H1 (cell line): ENCODE data around the gene ADCY2. TPM values are rescaled to one million over a fixed set of nuclear protein-coding genes. Genes with fewer than 3 reads are reported as not detected.
A peak's percentile ranks its signal among the peaks of the same experiment; 100 is the strongest.

Experiments used
- CTCF ChIA-PET: fragments of 300-600 bp; sonication (Branson Sonifier 250); formaldehyde crosslinking; loops from one replicate; lab custom pipeline; 2021; ENCODE audit not compliant: partially characterized antibody; lab: Charles Lee
- POLR2A ChIA-PET: fragments of 300-600 bp; sonication (Branson Sonifier 250); formaldehyde crosslinking; loops from one replicate; lab custom pipeline; 2021; ENCODE audit warnings: inconsistent platforms; ENCODE audit not compliant: partially characterized antibody; lab: Charles Lee
- DNase-seq, 2 experiments: peaks; one replicate each; pipeline versions ENCODE4 v3.0.0 to v3.0.0-alpha.2; 2010 to 2022; ENCODE audit warnings: low spot score in 2 of 2, low read depth in 1 of 2, mixed read lengths in 1 of 2
- FAIRE-seq: peaks from 2 replicates; lab custom pipeline; 2011; peaks lifted over from hg19 to GRCh38; lab: Jason Lieb, UNC
- H2AFZ ChIP-seq: 2 replicates; pipeline ENCODE4 v1.8.1; 2012; ENCODE audit warnings: low read length, inconsistent platforms
- H2AK5ac ChIP-seq: 2 replicates; pipeline ENCODE4 v1.6.1; 2013; ENCODE audit warnings: low read depth, low read length
- H2BK120ac ChIP-seq: replicated peaks from 2 replicates; pipeline ENCODE3; 2013; ENCODE audit warnings: low read depth, low read length, inconsistent platforms
- H2BK12ac ChIP-seq: 2 replicates; pipeline ENCODE4 v1.6.1; 2013; ENCODE audit warnings: low read depth, low read length
- H2BK15ac ChIP-seq: 2 replicates; pipeline ENCODE4 v1.6.1; 2013; ENCODE audit warnings: low read length
- H2BK20ac ChIP-seq: 2 replicates; pipeline ENCODE4 v1.6.1; 2013; ENCODE audit warnings: low read length
- H2BK5ac ChIP-seq: 2 replicates; pipeline ENCODE4 v1.6.1; 2013; ENCODE audit warnings: low read depth, low read length
- H3K14ac ChIP-seq: 2 replicates; pipeline ENCODE4 v1.6.1; 2013; ENCODE audit warnings: inconsistent platforms; ENCODE audit not compliant: insufficient read length
- H3K18ac ChIP-seq: 2 replicates; pipeline ENCODE4 v1.6.1; 2013; ENCODE audit warnings: low read length; ENCODE audit errors: extremely low read depth
- H3K23ac ChIP-seq: 2 replicates; pipeline ENCODE4 v1.6.1; 2013; ENCODE audit warnings: inconsistent platforms; ENCODE audit not compliant: insufficient read length
- H3K23me2 ChIP-seq: 2 replicates; pipeline ENCODE4 v1.6.1; 2013; ENCODE audit warnings: low read depth, low read length
- H3K27ac ChIP-seq: 2 replicates; pipeline ENCODE4 v1.6.1; 2011; ENCODE audit warnings: low read depth, low read length, inconsistent platforms
- H3K27me3 ChIP-seq, 4 experiments: replicated peaks in 1 of 4; 1 replicate in 1 of 4; 2 replicates in 3 of 4; pipeline versions ENCODE4 v1.6.1 to v1.8.1; 2011 to 2013; ENCODE audit warnings: low read length in 3 of 4, mild to moderate bottlenecking in 3 of 4, inconsistent platforms in 2 of 4, mixed read lengths in 2 of 4, moderate library complexity in 1 of 4; ENCODE audit not compliant: control insufficient read depth in 3 of 4, insufficient read depth in 3 of 4; ENCODE audit errors: extremely low read depth in 1 of 4
- H3K36me3 ChIP-seq, 4 experiments: 2 replicates each; pipeline versions ENCODE4 v1.6.1 to v1.8.1; 2011 to 2013; ENCODE audit warnings: mild to moderate bottlenecking in 4 of 4, low read length in 3 of 4, moderate library complexity in 2 of 4, control low read depth in 1 of 4, inconsistent platforms in 1 of 4; ENCODE audit not compliant: insufficient read depth in 4 of 4, control insufficient read depth in 2 of 4
- H3K4ac ChIP-seq: replicated peaks from 2 replicates; pipeline ENCODE3; 2013; ENCODE audit warnings: low read length, low read depth, mixed read lengths, inconsistent platforms; ENCODE audit not compliant: insufficient read length
- H3K4me1 ChIP-seq, 4 experiments: replicated peaks in 1 of 4; 1 replicate in 1 of 4; 2 replicates in 3 of 4; pipeline versions ENCODE4 v1.6.1 to v1.8.1; 2011 to 2013; ENCODE audit warnings: low read length in 3 of 4, inconsistent platforms in 2 of 4, mixed read lengths in 1 of 4; ENCODE audit not compliant: insufficient read depth in 4 of 4, control insufficient read depth in 3 of 4
- H3K4me2 ChIP-seq, 2 experiments: 2 replicates each; pipeline versions ENCODE4 v1.6.1 to v1.8.1; 2011 to 2013; ENCODE audit warnings: low read depth in 2 of 2, low read length in 2 of 2, control low read depth in 1 of 2, inconsistent platforms in 1 of 2, mild to moderate bottlenecking in 1 of 2; ENCODE audit not compliant: insufficient read depth in 1 of 2
- H3K4me3 ChIP-seq, 4 experiments: fragments of 200-600, 300-600 bp in 1 of 4; sonication (generic), shearing (Covaris generic), sonication (Bioruptor Twin) in 1 of 4; 2 replicates each; pipeline versions ENCODE4 v1.5.1 to v1.8.1; 2011 to 2016; ENCODE audit warnings: low read length in 4 of 4, low read depth in 3 of 4, control low read depth in 2 of 4, inconsistent platforms in 2 of 4, mild to moderate bottlenecking in 2 of 4, mixed read lengths in 1 of 4, moderate library complexity in 1 of 4; ENCODE audit not compliant: insufficient read depth in 2 of 4; ENCODE audit errors: extremely low read depth in 1 of 4
- H3K56ac ChIP-seq: replicated peaks from 2 replicates; pipeline ENCODE3; 2013; ENCODE audit warnings: low read depth, mild to moderate bottlenecking, mixed read lengths, low read length, inconsistent platforms; ENCODE audit not compliant: insufficient read length
- H3K79me1 ChIP-seq: 2 replicates; pipeline ENCODE4 v1.6.1; 2013; ENCODE audit warnings: low read depth, low read length, control low read depth
- H3K79me2 ChIP-seq, 2 experiments: 2 replicates each; pipeline versions ENCODE4 v1.6.1 to v1.8.1; 2012 to 2013; ENCODE audit warnings: low read length in 2 of 2, mild to moderate bottlenecking in 2 of 2, inconsistent platforms in 1 of 2; ENCODE audit not compliant: insufficient read depth in 2 of 2, control insufficient read depth in 1 of 2
- H3K9ac ChIP-seq, 4 experiments: replicated peaks in 1 of 4; 1 replicate in 1 of 4; 2 replicates in 3 of 4; pipeline versions ENCODE4 v1.6.1 to v1.8.1; 2011 to 2013; ENCODE audit warnings: low read depth in 3 of 4, low read length in 3 of 4, control low read depth in 2 of 4, mild to moderate bottlenecking in 2 of 4, moderate library complexity in 2 of 4, inconsistent platforms in 1 of 4; ENCODE audit errors: extremely low read depth in 1 of 4
- H3K9me3 ChIP-seq, 2 experiments: 2 replicates each; pipeline versions ENCODE4 v1.6.1 to v1.8.1; 2012 to 2013; ENCODE audit warnings: mild to moderate bottlenecking in 2 of 2, moderate library complexity in 2 of 2, control low read depth in 1 of 2, inconsistent platforms in 1 of 2, low read depth in 1 of 2, low read length in 1 of 2, mixed read lengths in 1 of 2; ENCODE audit not compliant: insufficient read depth in 2 of 2
- H4K20me1 ChIP-seq, 2 experiments: replicated peaks in 1 of 2; 2 replicates each; pipeline versions ENCODE3 to v1.8.1; 2011 to 2013; ENCODE audit warnings: inconsistent platforms in 2 of 2, low read length in 2 of 2, mild to moderate bottlenecking in 1 of 2; ENCODE audit not compliant: insufficient read depth in 2 of 2, control insufficient read depth in 1 of 2
- H4K5ac ChIP-seq: 2 replicates; pipeline ENCODE4 v1.6.1; 2013; ENCODE audit warnings: low read length, low read depth, mixed read lengths, inconsistent platforms; ENCODE audit not compliant: insufficient read length
- H4K8ac ChIP-seq: 2 replicates; pipeline ENCODE4 v1.8.0; 2013; ENCODE audit warnings: mild to moderate bottlenecking, moderate library complexity, low read length, inconsistent platforms; ENCODE audit not compliant: insufficient read depth; ENCODE audit errors: extremely low read depth
- H4K91ac ChIP-seq: replicated peaks from 2 replicates; pipeline ENCODE3; 2013; ENCODE audit warnings: low read length, mixed read lengths, inconsistent platforms; ENCODE audit not compliant: insufficient read length
- EP300 ChIP-seq, 2 experiments: IDR thresholded peaks; 1 replicate in 1 of 2; 2 replicates in 1 of 2; pipeline ENCODE4 v1.6.1; 2011 to 2012; ENCODE audit warnings: low read depth in 2 of 2, low read length in 2 of 2, mild to moderate bottlenecking in 2 of 2, borderline replicate concordance in 1 of 2, inconsistent platforms in 1 of 2, moderate library complexity in 1 of 2
- KDM1A ChIP-seq: fragments of 200-600, 300-600 bp; sonication (generic); IDR thresholded peaks from 2 replicates; pipeline ENCODE4 v1.7.1; 2016; ENCODE audit warnings: mild to moderate bottlenecking, low read length, borderline replicate concordance
- KDM4A ChIP-seq: IDR thresholded peaks from one replicate; pipeline ENCODE4 v1.7.1; 2012; ENCODE audit warnings: low read depth, mild to moderate bottlenecking, moderate library complexity, low read length, inconsistent platforms; ENCODE audit not compliant: severe bottlenecking
- RBBP5 ChIP-seq: IDR thresholded peaks from 2 replicates; pipeline ENCODE4 v1.7.1; 2012; ENCODE audit warnings: low read depth, mild to moderate bottlenecking, inconsistent platforms, low read length, moderate library complexity, borderline replicate concordance
- ZNF274 ChIP-seq: IDR thresholded peaks from 2 replicates; pipeline ENCODE4 v1.7.0; 2012; ENCODE audit warnings: low read length, borderline replicate concordance; ENCODE audit errors: extremely low read depth
- WGBS, 2 experiments: shearing (Covaris generic) in 1 of 2; methylation state at CpG; one replicate each; pipeline versions ENCODE4 v1.1.6 to v1.1.7; 2013 to 2015; ENCODE audit warnings: low lambda C conversion rate in 2 of 2, mixed read lengths in 2 of 2, inconsistent platforms in 1 of 2, low coverage in 1 of 2, missing lambda C conversion rate in 1 of 2; ENCODE audit not compliant: insufficient replicate concordance in 2 of 2, insufficient coverage in 1 of 2, insufficient read length in 1 of 2; ENCODE audit errors: extremely low coverage in 1 of 2, missing lambda C conversion rate in 1 of 2; 5-methylcytosine and 5-hydroxymethylcytosine counted together
- polyA plus RNA-seq, 7 experiments: library from polyadenylated mRNA; depleted of rRNA in 3 of 7; stranded (reverse) in 5 of 7; unstranded in 2 of 7; fragments of >200 nt in 5 of 7; fragments of 200-250 nt in 2 of 7; gene quantifications; 1 replicate in 5 of 7; 2 replicates in 1 of 7; 4 replicates in 1 of 7; pipeline versions ENCODE4 v1.2.1 to v1.2.3, GENCODE V29; 2011 to 2013; ENCODE audit warnings: missing spikeins in 2 of 7, mixed read lengths in 2 of 7
- total RNA-seq: library from RNA; stranded (reverse); fragmentation: NEBNext Ultra II Directional; extraction: Animal tissue kit (Norgen Biotek cat#: 25700); gene quantifications from 2 replicates; pipeline ENCODE4 v1.2.1, GENCODE V29; 2021
- TF ChIP-seq, protein P1 (sequence below): IDR thresholded peaks from 2 replicates; pipeline ENCODE4 v1.6.1; 2012; ENCODE audit warnings: inconsistent platforms

ADCY2 gene
- total and polyA plus RNA-seq, 2 of the 8 experiments (the other 6 are each of a cell fraction or from before 2014, with no cell fraction given): 35.8 to 122 TPM

- 52% methylated on average over 16 of the region's 16 CpGs; no CpG with 5 or more reads in 1 of the 2 experiments for WGBS, 2 experiments
- Histone ChIP-seq H3K27me3 (peaks cover 0 to 16% (median 9%) of the 10 kb centered on the region in 4 experiments; a peak in 4 of 7 replicates), H4K8ac (no peak overlapping the region), H2BK12ac (0 out of 2 replicates have a peak overlapping the region, but pooled peaks have one; percentile 3), H3K9ac (peak overlapping the region in 1 of 4 experiments; percentile 37; a peak in 1 of 7 replicates), H3K4me1 (peaks cover 0 to 8% (median 3%) of the 10 kb centered on the region in 4 experiments; a peak in 4 of 7 replicates), H3K23me2 (peaks cover 9% of the 10 kb centered on the region), H3K4ac (no peak overlapping the region), H2BK20ac (no peak overlapping the region), H4K91ac (no peak overlapping the region), H2AK5ac (no peak overlapping the region), H4K5ac (no peak overlapping the region), H3K36me3 (no peaks in the 10 kb centered on the region), H2BK120ac (no peak overlapping the region), H3K79me2 (no peaks in the 10 kb centered on the region), H3K9me3 (no peaks in the 10 kb centered on the region), H2BK15ac (no peak overlapping the region), H4K20me1 (no peaks in the 10 kb centered on the region), H3K14ac (no peak overlapping the region), H3K23ac (no peak overlapping the region), H3K27ac (no peak overlapping the region), H2BK5ac (no peak overlapping the region), H3K56ac (no peak overlapping the region), H2AFZ (peak overlapping the region; percentile 90; the same call in 1 of the 2 replicates), H3K18ac (no peak overlapping the region), H3K79me1 (no peaks in the 10 kb centered on the region), H3K4me3 (peak overlapping the region; percentile 59 to 89 (median 61)), H3K4me2 (peak overlapping the region; percentile 76 to 87)
- ChIA-PET CTCF (interaction anchor here (0.6 to 3.4 kb wide), 11 partner anchors 10 to 773 kb away, joined by 3 to 23 read pairs (median 5); partner anchors contain the start of genes FASTKD3 and MTRR), POLR2A (interaction anchor here (1.2 to 1.5 kb wide), 2 partner anchors 18 to 455 kb away, joined by 3 to 4 read pairs; partner anchors contain the start of genes ADCY2, FASTKD3 and MTRR)
- FAIRE-seq (no peak), DNase-seq (no peak)
- TF ChIP-seq, protein P1, sequence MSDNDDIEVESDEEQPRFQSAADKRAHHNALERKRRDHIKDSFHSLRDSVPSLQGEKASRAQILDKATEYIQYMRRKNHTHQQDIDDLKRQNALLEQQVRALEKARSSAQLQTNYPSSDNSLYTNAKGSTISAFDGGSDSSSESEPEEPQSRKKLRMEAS: peak; percentile 6; the same call in 1 of the 2 replicates
- TF ChIP-seq KDM4A (peak; percentile 66), ZNF274 (no peak), EP300 (IDR thresholded peaks at IDR 0.05; ENCODE audit: borderline replicate concordance in 1 of 2, low read depth in 2 of 2, low read length in 2 of 2) (no peak), RBBP5 (0 out of 2 replicates have a peak, but pooled peaks have one; percentile 34), KDM1A (peak; percentile 55; the same call in 1 of the 2 replicates)
These were observed 455.3 kb downstream of the ADCY2 start for GRCh38 chr5:7851240-7851592.
